NCI-H69 (cell line): ENCODE data around the gene COQ10B.
"Not testable (repeated sequence)": the region's sequence is repeated elsewhere in the genome, so short reads cannot be mapped to it uniquely, and the experiment has no call there.

ENCODE experiments used
- DNase-seq: peaks from one replicate; lab custom pipeline; 2025; lab: John Stamatoyannopoulos, UW

The COQ10B gene

DNA sequence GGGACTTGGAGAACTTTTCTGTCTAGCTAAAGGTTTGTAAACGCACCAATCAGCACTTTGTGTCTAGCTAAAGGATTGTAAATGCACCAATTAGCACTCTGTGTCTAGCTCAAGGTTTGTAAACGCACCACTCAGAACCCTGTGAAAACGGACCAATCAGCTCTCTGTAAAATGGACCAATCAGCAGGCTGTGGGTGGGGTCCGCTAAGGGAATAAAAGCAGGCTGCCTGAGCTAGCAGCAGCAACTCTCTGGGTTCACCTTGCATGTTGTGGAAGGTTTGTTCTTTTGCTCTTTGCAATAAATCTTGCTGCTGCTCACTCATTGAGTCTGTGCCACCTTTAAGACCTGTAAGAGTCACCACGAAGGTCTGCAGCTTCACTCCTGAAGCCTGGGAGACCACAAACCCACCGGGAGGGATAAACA, 2.4 kb upstream of the COQ10B start:
- DNase-seq, result peak; percentile 50

DNA sequence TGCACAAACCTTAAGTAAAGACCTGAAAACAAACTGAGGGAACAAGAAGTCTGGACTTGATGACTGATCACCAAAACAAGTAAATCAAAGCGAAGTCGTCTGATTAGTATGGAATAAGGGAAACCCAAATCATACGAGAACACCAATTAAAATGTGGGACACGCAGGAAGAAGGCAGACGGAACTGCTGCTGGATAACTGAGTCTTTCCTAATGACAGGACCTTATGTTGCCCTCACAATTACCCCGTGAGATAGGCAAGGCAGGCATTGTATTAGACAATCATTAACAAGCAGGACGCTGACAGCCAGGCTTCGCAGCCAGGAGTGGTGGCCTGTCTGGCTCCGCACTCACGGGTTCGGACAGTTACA, 614 bp upstream of the COQ10B start:
- DNase-seq, result no peak

DNA sequence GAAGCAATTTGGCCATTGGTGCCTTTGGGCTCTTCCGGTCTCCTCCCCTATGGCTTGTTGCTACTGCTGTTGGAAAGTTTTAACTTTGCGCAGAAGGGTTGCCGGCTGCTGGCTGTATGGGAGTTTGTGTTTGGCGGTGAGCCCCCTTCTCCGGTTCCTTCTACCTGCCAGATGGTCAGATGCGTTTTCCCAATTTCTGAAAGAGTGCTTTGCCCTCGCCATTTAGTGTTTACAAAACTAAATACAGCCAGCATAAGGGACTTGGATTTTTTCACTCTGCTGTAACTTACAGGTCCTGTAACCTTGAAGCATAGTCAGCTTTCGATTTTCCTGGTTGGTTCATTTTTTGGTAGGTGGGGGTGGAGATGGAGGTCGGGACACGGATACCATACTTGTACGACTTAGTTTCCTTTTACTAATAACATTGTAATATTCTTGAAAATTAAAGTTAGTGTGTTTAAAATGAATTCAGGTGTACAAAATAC, 604 bp downstream of the COQ10B start:
- DNase-seq, result no peak

DNA sequence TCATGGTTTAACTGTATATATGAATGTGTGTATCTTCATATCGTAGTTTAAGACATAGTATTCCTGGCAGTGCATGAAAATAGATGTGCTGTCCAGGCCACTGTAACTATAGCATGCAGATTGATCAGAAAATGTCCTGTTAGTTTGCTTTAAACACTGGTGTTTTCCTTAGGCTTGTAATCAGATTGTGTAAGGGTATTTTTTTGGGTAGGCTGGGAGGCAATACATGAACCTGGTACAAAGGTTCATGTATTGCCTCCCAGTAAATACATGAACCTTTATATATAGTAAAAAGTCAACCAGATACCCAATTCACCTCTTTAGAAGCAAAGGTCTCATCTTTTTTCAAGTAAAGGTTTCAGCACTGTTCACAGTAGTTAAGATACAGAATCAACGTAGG, 1.6 kb downstream of the COQ10B start:
- no peak for DNase-seq

DNA sequence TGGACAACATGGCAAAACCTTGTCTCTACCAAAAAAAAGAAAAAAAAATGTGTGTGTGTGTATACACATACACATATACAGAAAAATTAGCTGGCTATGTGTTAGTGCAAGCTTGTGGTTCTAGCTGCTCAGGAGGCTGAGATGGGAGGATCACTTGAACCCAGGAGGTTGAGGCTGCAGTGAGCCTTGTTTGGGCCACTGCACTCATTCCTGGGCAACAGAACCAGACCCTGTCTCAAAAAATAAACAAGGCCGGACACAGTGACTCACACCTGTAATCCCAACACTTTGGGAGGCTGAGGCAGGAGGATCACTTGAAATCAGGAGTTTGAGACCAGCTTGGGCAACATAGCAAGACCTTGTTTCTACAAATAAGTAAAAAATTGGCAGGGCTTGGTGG, 2.1 kb downstream of the COQ10B start:
- DNase-seq, result no peak

DNA sequence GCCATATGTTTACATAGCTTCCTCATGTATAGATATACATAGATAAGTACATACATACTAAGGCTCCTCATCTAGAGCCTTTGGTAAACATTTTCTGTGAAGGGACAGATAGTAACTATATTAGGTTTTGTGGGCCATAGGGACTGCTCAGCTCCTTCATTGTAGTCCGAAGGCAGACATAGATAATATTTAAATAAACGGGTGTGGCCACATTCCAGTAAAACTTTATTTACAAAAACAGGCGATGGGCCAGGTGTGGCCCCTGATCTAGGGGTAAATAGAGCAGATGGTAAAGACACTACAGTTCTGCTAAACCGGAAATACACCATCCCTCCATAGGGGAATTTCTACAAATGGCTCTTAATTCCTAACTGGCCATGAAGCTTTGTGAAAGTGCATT, 7.3 kb downstream of the COQ10B start:
- no peak for DNase-seq

DNA sequence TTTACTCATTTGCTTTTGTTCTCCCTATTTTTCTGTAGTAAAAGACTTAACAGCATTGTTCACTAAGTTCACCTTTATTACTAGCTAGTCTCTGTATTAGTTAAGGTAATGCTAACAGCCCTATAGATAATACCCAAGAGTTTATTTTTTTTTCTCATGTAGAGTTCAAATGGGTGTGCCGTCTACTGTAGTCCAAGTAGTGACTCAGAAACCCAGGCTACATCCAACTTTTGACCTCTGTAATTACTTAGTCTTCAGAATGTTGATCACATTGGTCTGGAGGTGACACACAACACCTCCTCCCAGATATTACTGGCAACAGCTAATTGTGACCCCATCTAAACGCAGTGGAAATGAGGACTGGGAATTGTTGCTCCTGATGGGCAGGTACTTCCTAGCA, 7.7 kb downstream of the COQ10B start:
- DNase-seq, result no peak

DNA sequence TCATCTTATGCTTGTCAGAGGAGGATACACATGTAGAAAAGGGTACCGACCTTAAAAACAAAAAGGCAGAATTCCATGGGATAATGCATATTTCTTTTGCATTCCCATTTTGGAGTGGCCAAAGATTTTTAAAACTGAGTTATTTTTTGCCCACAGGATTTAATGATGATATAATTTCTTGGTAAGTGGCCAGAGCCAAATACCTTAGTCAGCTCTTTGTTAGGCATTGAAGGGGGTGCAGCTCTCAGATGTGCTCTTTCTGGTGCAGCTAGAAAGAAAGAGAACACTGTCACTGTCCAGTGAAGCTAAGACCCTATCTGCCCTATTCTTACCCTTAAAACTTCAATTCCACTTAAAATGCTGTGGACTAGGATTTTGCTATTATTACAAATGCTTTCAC, 10.8 kb downstream of the COQ10B start:
- DNase-seq, result no peak

DNA sequence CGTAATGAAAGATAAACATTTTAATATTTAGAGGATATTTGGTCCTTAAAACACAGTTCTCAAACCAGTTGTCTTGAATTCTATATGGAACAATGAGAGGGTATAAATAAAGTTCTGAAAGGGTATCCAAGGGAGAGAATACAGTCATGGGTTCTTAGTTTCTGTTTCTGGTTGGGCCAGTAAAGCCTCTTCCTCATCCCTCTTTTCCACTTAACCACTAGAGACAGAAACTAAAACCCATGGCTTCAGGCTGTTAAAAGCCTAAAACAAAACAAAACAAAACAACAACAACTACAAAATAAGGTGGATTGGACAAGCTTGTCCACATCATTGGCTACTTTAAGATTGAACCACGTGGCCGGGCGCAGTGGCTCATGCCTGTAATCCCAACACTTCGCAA, 18.8 kb downstream of the COQ10B start:
- no peak for DNase-seq

DNA sequence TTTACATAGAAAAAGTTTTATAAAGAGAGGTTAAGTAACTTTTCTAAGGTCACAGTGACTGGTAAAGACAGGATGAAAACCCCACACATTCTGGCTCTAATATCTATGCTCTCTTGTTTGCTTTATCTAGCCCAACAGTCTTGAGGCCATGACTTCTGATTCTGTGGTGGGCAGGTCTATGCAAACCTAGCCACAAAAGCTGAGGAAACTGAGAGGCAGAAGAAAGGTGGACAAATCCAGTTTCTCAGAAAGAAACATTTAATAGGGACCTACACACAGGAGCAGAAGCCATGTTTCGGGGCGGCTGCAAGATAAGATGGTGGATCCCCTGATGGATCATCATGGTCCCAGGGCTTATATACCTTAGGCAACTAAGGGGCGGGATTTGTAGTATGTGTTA, 24.4 kb downstream of the COQ10B start:
- no peak for DNase-seq

DNA sequence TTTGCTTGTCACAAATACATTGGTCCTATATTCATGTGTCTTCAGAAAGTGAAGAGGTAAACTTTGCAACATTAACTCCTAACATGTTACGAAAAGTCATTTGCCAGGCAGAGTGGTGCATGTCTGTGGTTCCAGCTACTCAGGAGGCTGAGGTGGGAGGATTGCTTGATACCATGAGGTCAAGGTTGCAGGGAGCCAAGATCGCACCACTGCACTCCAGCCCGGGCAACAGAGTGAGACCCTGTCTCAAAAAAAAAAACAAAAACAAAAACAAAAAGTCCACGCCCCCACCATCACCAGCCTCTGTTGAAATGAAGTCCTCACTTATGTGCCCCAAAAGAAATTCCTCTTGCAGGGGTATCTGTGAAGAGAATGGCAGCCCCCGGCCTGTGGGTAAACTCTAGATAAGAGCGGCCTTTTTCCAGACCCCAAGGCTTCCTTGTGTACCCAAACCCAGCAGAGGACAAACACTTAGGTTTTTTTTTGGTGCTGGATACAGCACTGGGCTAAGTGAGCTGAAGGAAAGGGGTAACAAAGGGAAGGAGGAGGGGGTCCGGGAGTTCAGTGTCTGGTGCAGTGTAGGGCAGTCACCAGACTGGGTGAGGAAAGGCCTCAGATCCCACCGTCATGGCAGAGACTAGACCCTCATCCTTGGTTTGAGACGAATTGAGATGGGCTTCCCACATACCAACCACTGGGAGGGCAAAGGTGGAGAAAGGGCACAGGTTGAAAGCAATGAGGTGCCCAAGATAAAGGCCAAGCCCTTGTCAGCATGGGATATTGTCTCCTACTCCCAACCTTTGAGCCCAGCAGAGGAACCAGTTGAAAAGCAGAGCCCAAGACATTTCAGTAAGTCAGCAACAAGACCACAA, 27.0 kb downstream of the COQ10B start:
- no peak for DNase-seq

DNA sequence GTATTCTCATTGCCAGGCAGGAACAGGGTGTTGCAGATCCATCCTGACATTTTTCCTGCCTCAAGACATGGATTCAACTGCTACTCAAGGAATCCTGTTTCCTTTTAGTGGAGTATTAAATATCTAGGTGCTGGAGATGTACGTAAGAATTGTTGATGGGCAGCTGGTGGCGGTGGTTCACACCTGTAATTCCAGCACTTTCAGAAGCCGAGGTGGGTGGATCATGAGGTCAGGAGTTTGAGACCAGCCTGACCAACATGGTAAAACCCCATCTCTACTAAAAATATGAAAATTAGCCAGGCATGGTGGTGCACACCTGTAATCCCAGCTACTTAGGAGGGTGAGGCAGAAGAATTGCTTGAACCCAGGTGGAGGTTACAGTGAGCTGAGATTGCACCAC, 30.9 kb downstream of the COQ10B start:
- DNase-seq, result not testable (repeated sequence)

DNA sequence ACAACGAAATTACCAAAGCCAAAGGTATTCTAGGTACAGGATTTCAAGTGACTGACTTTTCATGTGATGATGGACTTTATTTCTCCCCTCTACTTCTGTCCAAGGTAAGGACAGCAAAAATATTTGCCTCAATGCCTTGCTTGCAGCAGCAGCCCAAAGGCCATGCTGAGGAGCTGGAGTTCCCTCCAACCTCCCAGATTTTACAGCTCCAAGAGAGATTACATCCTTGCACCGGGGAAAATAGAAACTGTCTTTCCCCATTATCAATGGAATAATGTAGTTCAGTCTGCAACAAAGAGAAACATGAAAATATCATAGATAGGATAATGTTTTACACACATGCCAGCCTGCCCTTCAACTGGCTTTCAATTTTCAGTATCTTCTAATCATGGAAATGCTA, 32.8 kb downstream of the COQ10B start:
- peak; percentile 1 for DNase-seq

DNA sequence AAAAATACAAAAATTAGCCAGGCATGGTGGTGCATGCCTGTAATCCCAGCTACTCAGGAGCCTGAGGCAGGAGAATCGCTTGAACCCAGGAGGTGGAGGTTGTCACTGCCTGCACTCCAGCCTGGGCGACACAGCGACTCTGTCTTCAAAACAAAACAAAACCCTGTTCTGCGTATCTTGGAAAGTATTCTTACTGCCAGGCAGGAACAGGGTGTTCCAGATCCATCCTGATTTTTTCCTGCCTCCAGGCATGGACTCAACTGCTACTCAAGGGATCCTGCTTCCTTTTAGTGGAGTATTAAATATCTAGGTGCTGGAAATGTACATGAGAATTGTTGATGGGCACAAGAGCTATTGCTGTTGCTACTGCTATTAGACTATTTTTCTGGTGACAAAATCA, 34.0 kb downstream of the COQ10B start:
- DNase-seq, result no peak

DNA sequence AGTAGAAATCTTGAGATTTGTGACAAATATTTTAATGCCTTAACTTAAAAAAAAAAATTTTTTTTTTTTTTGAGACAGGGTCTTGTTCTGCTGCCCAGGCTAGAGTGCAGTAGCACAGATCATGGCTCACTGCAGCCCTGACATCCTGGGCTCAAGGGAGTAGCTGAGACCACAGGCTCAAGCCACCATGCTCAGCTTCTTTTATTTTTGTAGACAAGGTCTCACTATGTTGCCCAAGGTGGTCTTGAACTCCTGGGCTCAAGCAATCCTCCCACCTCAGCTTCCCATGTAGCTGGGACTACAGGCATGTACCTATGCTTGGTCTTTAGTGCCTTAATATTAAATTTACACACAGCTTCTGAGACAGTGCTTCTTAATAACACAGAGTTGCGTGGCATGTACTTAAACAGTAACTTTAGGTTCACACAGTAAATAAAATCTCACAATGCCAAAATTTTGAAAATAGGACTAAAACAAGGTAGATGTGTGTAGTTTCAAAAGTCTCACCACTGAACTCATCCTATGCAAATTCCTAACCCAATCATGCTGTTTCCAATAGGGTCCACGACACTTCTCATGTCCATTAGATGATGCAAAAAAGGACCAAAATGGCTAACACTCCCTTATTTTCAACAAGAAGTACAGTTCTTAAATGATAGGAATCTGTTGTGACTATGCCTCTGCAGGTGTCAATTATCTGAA, 42.2 kb downstream of the COQ10B start:
- DNase-seq, result no peak

DNA sequence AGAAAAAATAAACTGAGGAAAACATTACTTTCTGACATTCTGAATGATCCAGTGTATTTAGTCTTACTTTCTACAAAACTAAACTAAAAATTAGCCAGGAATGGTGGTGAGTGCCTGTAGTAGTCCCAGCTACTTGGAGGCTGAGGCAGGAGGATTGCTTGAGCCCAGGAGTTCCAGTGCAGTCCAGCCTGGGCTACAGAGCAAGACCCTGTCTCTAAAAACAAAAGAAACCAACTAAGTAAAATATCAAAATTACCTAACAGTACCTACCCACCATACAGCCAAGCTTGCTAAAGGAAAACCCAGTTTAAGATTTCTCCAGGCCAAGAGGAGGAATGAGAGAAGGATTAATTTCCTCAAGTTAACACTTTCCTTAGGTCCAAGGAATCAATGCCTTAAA, 43.3 kb downstream of the COQ10B start:
- DNase-seq, result no peak

DNA sequence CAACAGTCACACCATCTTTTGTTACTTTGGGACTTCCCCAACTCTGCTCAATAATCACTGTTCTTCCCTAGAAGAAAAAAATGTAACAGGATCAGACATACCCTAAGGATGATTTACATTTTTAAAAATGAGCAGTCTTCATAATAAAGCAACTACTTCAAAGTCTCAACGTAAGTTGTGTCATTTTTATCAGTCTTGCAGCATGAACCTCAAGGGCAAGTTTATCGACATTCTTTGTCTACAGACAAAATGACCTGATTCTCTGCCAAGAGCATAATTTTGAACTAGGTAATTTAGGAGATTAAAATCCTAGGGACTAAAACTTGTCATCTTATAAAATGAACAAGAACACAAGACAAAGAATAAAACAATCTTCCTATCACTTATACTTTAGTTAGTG, 44.0 kb downstream of the COQ10B start:
- DNase-seq, result no peak

DNA sequence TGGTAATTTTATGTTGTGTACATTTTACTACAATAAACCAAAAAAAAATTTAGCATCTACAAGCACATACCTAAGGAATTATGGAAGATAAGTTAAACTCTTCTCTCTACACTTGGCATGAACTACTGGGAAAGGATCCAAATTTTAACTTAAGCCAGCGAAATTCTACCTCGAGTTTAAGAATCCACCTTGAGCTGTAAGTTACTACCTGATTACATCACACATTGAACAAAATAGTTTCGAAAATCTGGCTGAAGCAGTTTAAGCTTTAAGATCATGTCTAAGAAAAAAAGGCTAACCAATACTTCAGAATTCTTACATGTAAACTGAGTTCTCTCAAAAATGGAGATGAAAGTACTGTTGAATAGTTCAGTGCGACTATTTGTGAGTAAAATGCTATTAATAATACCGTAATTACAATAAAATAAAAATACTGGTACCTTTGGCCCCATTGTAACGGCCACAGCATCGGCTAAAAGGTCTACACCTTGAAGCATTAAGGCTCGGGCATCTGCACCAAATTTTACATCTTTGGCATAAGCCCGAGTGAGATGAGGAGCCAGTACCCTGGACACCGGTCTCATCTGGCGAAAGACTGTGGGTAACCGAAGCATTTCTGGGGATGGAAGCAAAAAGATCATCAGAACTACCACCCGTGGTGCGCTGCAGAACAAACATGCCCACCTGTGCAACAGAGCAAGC, 45.0 kb downstream of the COQ10B start:
- DNase-seq, result peak; percentile 7

DNA sequence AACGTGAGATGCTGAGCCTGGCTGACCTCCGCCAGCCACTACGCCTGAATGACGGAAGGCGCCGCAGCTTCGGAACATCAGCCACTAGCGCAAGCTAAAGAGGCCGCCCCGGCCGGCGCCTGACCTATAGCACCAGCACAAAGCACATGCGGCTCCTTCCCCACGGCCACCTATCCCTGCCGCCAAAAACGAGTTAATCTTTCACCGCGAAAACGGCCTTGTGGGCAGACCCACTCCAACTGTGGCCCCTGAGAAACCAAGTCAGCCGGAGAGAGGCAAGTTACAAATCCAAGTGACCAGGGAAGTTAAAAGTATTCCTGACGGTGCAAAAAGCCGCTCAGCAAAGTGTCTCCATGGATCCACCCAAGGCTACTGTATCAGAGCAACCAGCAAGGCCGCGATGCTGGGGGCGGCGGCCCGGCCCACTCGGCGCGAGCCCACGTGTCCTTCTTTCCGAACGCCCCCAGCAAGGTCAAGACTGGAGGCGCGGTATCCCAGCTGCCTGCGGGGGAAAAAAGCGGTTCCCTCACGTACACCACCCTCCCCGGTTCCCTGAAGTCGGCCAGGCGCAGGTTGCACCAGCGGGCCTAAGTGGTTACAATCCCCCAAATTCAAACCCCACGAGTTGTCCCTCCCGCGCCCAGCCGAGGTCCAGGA, 45.7 kb downstream of the COQ10B start:
- peak; percentile 68 for DNase-seq

DNA sequence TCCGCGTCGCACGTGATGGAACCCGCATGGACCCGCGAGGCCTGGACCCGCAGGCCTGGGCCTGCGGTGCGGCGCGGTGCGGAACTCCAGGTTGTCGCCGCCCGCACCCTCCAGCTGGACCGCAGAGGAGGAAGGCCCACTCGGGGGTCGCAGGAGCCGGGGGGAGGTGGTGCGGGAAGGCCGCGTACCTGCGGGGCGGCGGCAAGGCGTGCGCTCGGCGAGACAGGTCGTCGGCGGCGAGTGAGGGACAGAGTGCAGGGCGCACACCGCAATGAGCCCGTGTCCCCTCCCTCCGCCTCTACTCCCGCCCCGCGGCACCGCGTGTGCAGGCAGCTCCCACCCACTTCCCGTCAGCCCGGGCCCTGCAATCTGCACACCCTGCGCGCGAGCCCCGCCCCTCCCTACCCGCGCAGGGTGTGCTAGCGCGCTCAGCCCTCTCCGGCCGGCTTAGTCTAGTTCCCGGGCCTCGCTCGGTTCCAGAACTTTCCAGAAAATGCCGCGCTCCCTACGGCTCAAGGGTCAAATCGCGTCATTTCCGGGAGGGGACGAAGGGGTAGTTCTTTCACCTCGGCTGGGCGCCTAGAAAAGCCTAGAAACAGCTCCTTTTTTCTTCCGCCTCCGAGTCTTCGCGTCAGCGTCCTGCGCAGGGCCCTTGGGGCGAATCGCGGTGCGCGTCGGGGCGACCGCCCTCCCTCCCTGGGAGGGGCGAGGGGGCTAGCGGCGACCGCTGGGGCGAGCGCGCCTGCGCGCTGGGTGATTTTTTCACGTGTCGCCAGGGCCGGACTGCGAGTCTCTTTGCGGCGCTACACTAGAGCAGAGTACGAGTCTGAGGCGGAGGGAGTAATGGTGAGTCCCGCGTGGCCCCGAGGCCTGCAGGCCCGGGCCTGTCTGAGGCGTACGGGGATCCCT, 46.5 kb downstream of the COQ10B start, which contains the start of the genes HSPD1 and HSPE1:
HSPD1 (minus strand) TSS at position 247 of the 909 bp plus-strand sequence. CDS start 992 bp downstream, outside the sequence.
HSPE1 (plus strand) TSS at position 786 of the 909 bp plus-strand sequence; CDS start at position 844, 58 bp downstream.
- peak; percentile 98 for DNase-seq
